Heart left ventricle (tissue), 16 donors: ENCODE measurements around the gene BAIAP2. TPM values are rescaled to one million over a fixed set of nuclear protein-coding genes. Genes with fewer than 3 reads are reported as not detected.
A peak's percentile ranks its signal among the peaks of the same experiment; 100 is the strongest.

Source experiments
- ATAC-seq, 4 donors: fragments of 200-7000 bp; cut with Tn5 transposase; one replicate each; pipeline ENCODE4 v1.9.1; 2020 to 2022; ENCODE audit warnings: moderate library complexity in 4 of 4, mild to moderate bottlenecking in 3 of 4, moderate number of reproducible peaks in 1 of 4
- DNase-seq, 5 donors: peaks; one replicate each; pipeline ENCODE4 v3.0.0-alpha.2; 2020
- H3K27ac ChIP-seq, 12 donors: fragments of 200-600 bp; sonication (generic) in 4 of 12; one replicate each; pipeline versions ENCODE4 v1.5.0 to v1.8.0; 2016 to 2022; ENCODE audit warnings: mild to moderate bottlenecking in 2 of 12
- H3K27me3 ChIP-seq, 9 donors: fragments of 200-600 bp; sonication (generic) in 2 of 9; one replicate each; pipeline versions ENCODE4 v1.5.1 to v1.8.0; 2016 to 2022; ENCODE audit warnings: mild to moderate bottlenecking in 3 of 9
- H3K36me3 ChIP-seq, 9 donors: fragments of 200-600 bp; sonication (generic) in 2 of 9; one replicate each; pipeline versions ENCODE4 v1.5.0 to v1.8.0; 2018 to 2022; ENCODE audit warnings: mild to moderate bottlenecking in 2 of 9
- H3K4me1 ChIP-seq, 12 donors: fragments of 200-600 bp; sonication (generic) in 4 of 12; one replicate each; pipeline versions ENCODE4 v1.5.0 to v1.8.0; 2016 to 2022; ENCODE audit warnings: mild to moderate bottlenecking in 3 of 12
- H3K4me3 ChIP-seq, 12 donors: fragments of 200-600 bp; sonication (generic) in 4 of 12; one replicate each; pipeline versions ENCODE4 v1.5.0 to v1.8.0; 2017 to 2022; ENCODE audit warnings: mild to moderate bottlenecking in 9 of 12, moderate library complexity in 4 of 12
- H3K9me3 ChIP-seq, 12 donors: fragments of 200-600 bp; sonication (generic) in 4 of 12; one replicate each; pipeline versions ENCODE4 v1.5.0 to v1.8.0; 2016 to 2022; ENCODE audit warnings: mild to moderate bottlenecking in 1 of 12
- CTCF ChIP-seq, 12 donors: fragments of 200-600 bp; sonication (generic) in 4 of 12; IDR thresholded peaks; one replicate each; pipeline versions ENCODE4 v1.5.0 to v1.8.0; 2018 to 2022; ENCODE audit warnings: antibody characterized with exemption in 12 of 12, mild to moderate bottlenecking in 5 of 12
- POLR2A ChIP-seq, 2 donors: fragments of 450-650 bp; IDR thresholded peaks; one replicate each; pipeline ENCODE4 v1.6.1; 2017; ENCODE audit warnings: antibody characterized with exemption in 2 of 2, mild to moderate bottlenecking in 2 of 2, moderate library complexity in 2 of 2
- WGBS, 4 donors: extraction: QIAGEN DNeasy Blood & Tissue Kit in 2 of 4; methylation state at CpG; one replicate each; pipeline versions ENCODE4 v1.1.5 to v1.1.7; 2013 to 2018; 5-methylcytosine and 5-hydroxymethylcytosine counted together
- intact Hi-C, 10 donors: fragments of 100-400 bp; cut with DNase I; formaldehyde crosslinking; loops; one replicate each; pipeline versions ENCODE4 v1.11.1 to v1.14.2; 2022
- polyA plus RNA-seq, 2 donors: library from polyadenylated mRNA; stranded (reverse); fragments of 200-250 nt; gene quantifications; one replicate each; pipeline ENCODE4 v1.2.3, GENCODE V29; 2013
- total RNA-seq, 9 donors: library from RNA; depleted of rRNA in 2 of 9; stranded (reverse); fragments of >200 nt in 2 of 9; fragmentation: NEBNext Ultra II Directional in 3 of 9; extraction: Animal tissue kit (Norgen Biotek cat#: 25700) in 3 of 9; gene quantifications; one replicate each; pipeline versions ENCODE4 v1.1.0 to v1.2.4, GENCODE V29; 2016 to 2023
- donor health status: ischemic (EF 13 %, LVEDD 7.1; RV severe dilation, severe dysfunction).
- donor health status: healthy with polysubstance abuse.
- donor health status: DM: no; HTN: yes; CAD: no.
- donor health status: DM: no; HTN: no; CAD: no.
- donor health status: ischemic (EF 25% LVEDD 6.9; RV normal size, moderate dysfunction).
- donor health status: ischemic (EF 25% LVEDD 5.7; RV mildly dilated, moderate dysfunction).
- donor health status: healthy.
- donor health status: DM: yes; HTN: yes; CAD: no.
- donor health status: ischemic (EF 35%, LVEDD 5.7; RV mildly dilated, moderate dysfunction).
- donor health status: nonischemic (EF 11% LVEDD 7.7; RV severe dilation, severe dysfunction).
- donor health status: DM: yes; HTN: yes; CAD: no.
- donor health status: PGD.
- donor health status: ischemic (EF 29% LVEDD 5.4; RV normal size, mild dysfunction).
- donor health status: nonischemic (EF 23%, LVEDD 6.1; RV moderate dilation, normal function).

BAIAP2 gene
- total and polyA plus RNA-seq, 11 donors, result 8.9 to 30.2 (median 18.5) TPM

GRCh38 chr17:81119223-81120148, 84.5 kb downstream of the BAIAP2 start:
- H3K27ac ChIP-seq, result no peak overlapping the region
- intact Hi-C loops, result no loop called here
- peak in 3 of 4 donors; percentile 53 to 60 (median 55) for ATAC-seq

GRCh38 chr17:81120149-81120484, 85.2 kb downstream of the BAIAP2 start:
- DNase-seq, result no peak
- H3K36me3 ChIP-seq, result peaks cover 0 to 4% (median 0%) of the 10 kb centered on the region in 9 donors
- WGBS, 4 donors, result 74 to 91% (median 75%) methylated on average over 10 to 33 of the region's 33 CpGs
- H3K9me3 ChIP-seq, result no peaks in the 10 kb centered on the region
- H3K27me3 ChIP-seq, result peaks cover 0 to 39% (median 0%) of the 10 kb centered on the region in 9 donors
- peaks cover 0 to 18% (median 3%) of the 10 kb centered on the region in 12 donors for H3K4me1 ChIP-seq
- peak overlapping the region in 5 of 12 donors; percentile 15 to 55 (median 30) for H3K4me3 ChIP-seq
- intact Hi-C loops, result no loop called here
- no peak overlapping the region for H3K27ac ChIP-seq
- no peak for TF ChIP-seq POLR2A (IDR thresholded peaks at IDR 0.05)
- no peak for TF ChIP-seq CTCF (IDR thresholded peaks at IDR 0.05)
- no peak for ATAC-seq

More at GRCh38 chr17:81119223-81120148, 84.5 kb downstream of the BAIAP2 start:
- H3K4me3 ChIP-seq, result peak overlapping the region in 10 of 12 donors; percentile 16 to 55 (median 32)
- peaks cover 0 to 39% (median 0%) of the 10 kb centered on the region in 9 donors for H3K27me3 ChIP-seq
- 15 to 40% (median 23%) methylated on average over 32 to 89 of the region's 89 CpGs for WGBS, 4 donors
- H3K4me1 ChIP-seq, result peaks cover 0 to 18% (median 3%) of the 10 kb centered on the region in 12 donors
- TF ChIP-seq CTCF (IDR thresholded peaks at IDR 0.05), result peak in 2 of 12 donors; percentile 8 to 30
- no peak for TF ChIP-seq POLR2A (IDR thresholded peaks at IDR 0.05)
- DNase-seq, result peak; percentile 48 to 87 (median 71)
- H3K36me3 ChIP-seq, result peaks cover 0 to 4% (median 0%) of the 10 kb centered on the region in 9 donors
- no peaks in the 10 kb centered on the region for H3K9me3 ChIP-seq

- TF ChIP-seq POLR2A (IDR thresholded peaks at IDR 0.05) (no peak), CTCF (IDR thresholded peaks at IDR 0.05) (no peak)
- intact Hi-C loops, result no loop called here
These were observed 86.0 kb downstream of the BAIAP2 start for GRCh38 chr17:81120695-81121621.

More at GRCh38 chr17:81120695-81121621, 86.0 kb downstream of the BAIAP2 start:
- WGBS, 4 donors, result 78 to 87% (median 81%) methylated on average over 19 to 45 of the region's 45 CpGs
- H3K27me3 ChIP-seq, result peaks cover 0 to 39% (median 0%) of the 10 kb centered on the region in 9 donors
- peaks cover 0 to 4% (median 0%) of the 10 kb centered on the region in 9 donors for H3K36me3 ChIP-seq
- H3K9me3 ChIP-seq, result no peaks in the 10 kb centered on the region
- no peak overlapping the region for H3K4me3 ChIP-seq
- H3K27ac ChIP-seq, result no peak overlapping the region
- no peak for DNase-seq
- no peak for ATAC-seq
- peaks cover 0 to 24% (median 4%) of the 10 kb centered on the region in 12 donors for H3K4me1 ChIP-seq
